ENCODE data around the gene CCL25.

The CCL25 gene

DNA sequence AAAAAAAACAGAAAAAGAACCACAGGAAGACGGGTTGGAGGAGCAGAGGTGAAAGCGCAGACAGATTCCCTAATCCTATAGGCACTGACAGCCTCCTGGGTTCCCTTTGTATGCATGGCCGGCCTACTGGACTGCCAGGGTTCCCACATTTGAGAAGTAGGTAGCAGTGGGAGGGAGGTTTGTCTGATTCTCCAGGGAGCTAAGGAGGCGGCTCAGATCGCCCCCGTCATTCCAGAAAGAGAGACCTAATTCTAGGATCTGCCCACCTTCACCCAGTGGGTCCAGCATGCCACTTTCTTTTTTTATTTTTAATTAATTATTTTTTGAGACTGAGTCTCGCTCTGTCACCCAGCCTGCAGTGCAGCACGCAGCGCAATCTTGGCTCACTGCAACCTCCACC, 9.7 kb upstream of the CCL25 start:
- ChIA-PET CTCF (interaction anchor here (1.4 kb wide), 1 partner anchor 72 kb away, joined by 4 read pairs; no protein-coding TSS in a partner anchor), POLR2A (no interaction called here)
- Histone ChIP-seq H3K4me1 (ENCODE audit: control insufficient read depth, insufficient read depth, low read length) (no peaks in the 10 kb centered on the region; the same call in 1 of the 2 replicates), H3K27ac (ENCODE audit: extremely low read depth, low read depth, low read length) (no peak overlapping the region), H3K9me3 (ENCODE audit: control insufficient read depth, insufficient read depth, low read depth, low read length) (no peaks in the 10 kb centered on the region), H3K36me3 (ENCODE audit: control insufficient read depth in 2 of 2, insufficient read depth in 1 of 2, low read length in 2 of 2) (no peaks in the 10 kb centered on the region), H3K4me3 (ENCODE audit: low read depth, low read length) (no peak overlapping the region)
- no peak for TF ChIP-seq ZNF16 (tag by site-specific recombination; IDR thresholded peaks at IDR 0.05; ENCODE audit: low read depth)
- TF ChIP-seq ZNF2 (tag by site-specific recombination; IDR thresholded peaks at IDR 0.05), result no peak
- TF ChIP-seq YY1 (tag by site-specific recombination; IDR thresholded peaks at IDR 0.05), result no peak
- peak; percentile 90 for TF ChIP-seq EGR2 (tag by site-specific recombination; IDR thresholded peaks at IDR 0.05; ENCODE audit: low read depth)
- peak; percentile 78 for TF ChIP-seq ZFHX2 (tag by site-specific recombination; conservative IDR thresholded peaks at IDR 0.05)
- TF ChIP-seq ZNF248 (tag by site-specific recombination; IDR thresholded peaks at IDR 0.05), result no peak
- no peak for TF ChIP-seq ZNF341 (tag by site-specific recombination; IDR thresholded peaks at IDR 0.05; ENCODE audit: low read depth)
- no peak for TF ChIP-seq ZNF404 (tag by site-specific recombination; IDR thresholded peaks at IDR 0.05)
- TF ChIP-seq ZNF76 (tag by site-specific recombination; IDR thresholded peaks at IDR 0.05; ENCODE audit: borderline replicate concordance, low read depth), result no peak
- TF ChIP-seq ZNF202 (tag by site-specific recombination; IDR thresholded peaks at IDR 0.05; ENCODE audit: borderline replicate concordance), result no peak
- TF ChIP-seq KLF10 (tag by site-specific recombination; IDR thresholded peaks at IDR 0.05), result no peak

DNA sequence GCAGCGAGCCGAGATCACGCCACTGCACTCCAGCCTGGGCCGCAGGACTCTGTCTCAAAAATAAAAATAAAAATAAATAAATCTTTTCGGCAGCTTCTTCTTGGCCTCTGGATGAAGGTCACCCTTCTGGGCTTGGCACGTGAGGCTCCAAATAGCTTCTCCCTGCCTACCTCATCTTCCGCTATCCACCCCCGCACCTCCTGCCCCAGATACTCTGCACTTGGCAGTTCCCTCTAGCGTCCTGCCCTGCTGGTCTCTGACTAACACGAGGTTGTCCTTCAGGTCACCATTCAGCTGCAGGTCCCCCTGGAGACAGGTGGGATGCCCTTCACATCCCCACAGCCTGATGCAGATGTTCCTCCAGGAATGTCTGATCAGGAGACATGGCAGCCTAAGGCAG, 8.5 kb upstream of the CCL25 start:
- H3K36me3 ChIP-seq (ENCODE audit: control insufficient read depth in 2 of 2, insufficient read depth in 1 of 2, low read length in 2 of 2), result no peaks in the 10 kb centered on the region
- TF ChIP-seq ZNF473 (tag by site-specific recombination; IDR thresholded peaks at IDR 0.05) (no peak), EGR2 (tag by site-specific recombination; IDR thresholded peaks at IDR 0.05; ENCODE audit: low read depth) (peak; percentile 64), ZFHX2 (tag by site-specific recombination; conservative IDR thresholded peaks at IDR 0.05) (peak; percentile 18; the same call in 1 of the 2 replicates), ZNF560 (tag by site-specific recombination; IDR thresholded peaks at IDR 0.05; ENCODE audit: borderline replicate concordance) (no peak), FEZF1 (tag by site-specific recombination; IDR thresholded peaks at IDR 0.05) (no peak), ZNF658 (tag by site-specific recombination; IDR thresholded peaks at IDR 0.05) (no peak), ZNF138 (tag by site-specific recombination; IDR thresholded peaks at IDR 0.05; ENCODE audit: borderline replicate concordance) (no peak), ZNF555 (tag by site-specific recombination; conservative IDR thresholded peaks at IDR 0.05) (no peak)
- TF ChIP-seq, protein P1, sequence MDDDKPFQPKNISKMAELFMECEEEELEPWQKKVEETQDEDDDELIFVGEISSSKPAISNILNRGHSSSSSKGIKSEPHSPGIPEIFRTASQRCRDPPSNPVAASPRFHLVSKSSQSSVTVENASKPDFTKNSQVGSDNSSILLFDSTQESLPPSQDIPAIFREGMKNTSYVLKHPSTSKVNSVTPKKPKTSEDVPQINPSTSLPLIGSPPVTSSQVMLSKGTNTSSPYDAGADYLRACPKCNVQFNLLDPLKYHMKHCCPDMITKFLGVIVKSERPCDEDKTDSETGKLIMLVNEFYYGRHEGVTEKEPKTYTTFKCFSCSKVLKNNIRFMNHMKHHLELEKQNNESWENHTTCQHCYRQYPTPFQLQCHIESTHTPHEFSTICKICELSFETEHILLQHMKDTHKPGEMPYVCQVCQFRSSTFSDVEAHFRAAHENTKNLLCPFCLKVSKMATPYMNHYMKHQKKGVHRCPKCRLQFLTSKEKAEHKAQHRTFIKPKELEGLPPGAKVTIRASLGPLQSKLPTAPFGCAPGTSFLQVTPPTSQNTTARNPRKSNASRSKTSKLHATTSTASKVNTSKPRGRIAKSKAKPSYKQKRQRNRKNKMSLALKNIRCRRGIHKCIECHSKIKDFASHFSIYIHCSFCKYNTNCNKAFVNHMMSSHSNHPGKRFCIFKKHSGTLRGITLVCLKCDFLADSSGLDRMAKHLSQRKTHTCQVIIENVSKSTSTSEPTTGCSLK (tag by site-specific recombination; IDR thresholded peaks at IDR 0.05), result no peak
- CTCF ChIA-PET, result interaction anchor here (0.6 to 1.4 kb wide), 3 partner anchors 15 to 74 kb away, joined by 3 to 4 read pairs (median 3); no protein-coding TSS in a partner anchor

DNA sequence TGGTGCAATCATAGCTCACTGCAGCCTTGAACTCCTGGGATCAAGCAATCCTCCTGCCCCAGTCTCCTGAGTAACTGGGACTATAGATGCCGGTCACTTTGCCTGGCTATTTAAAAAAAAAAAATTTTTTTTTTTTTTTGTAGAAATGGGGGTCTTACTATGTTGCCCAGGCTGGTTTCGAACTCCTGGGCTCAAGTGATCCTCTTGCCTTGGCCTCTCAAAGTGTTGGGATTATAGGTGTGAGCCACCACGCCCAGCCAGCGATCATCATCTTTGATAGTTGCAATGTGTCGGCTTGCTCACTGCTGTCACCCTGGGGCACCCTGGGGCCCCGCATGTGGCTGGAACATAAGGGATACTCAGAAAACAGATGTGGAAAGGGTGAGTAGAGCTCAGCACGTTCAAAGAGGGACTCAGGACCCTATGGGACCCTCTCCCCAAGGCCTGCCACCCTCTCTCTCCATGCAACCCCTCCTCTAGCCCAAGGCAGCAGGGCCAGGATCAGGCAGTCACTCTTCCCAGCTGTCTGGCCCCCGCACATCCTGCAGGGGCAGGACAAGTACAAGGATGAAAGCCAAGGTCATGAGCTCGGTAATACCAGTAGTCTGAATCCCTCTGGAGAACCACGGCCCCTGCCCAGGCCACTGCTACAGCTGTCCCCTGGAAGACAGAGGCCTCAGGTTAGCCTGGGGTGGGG, 6.5 kb upstream of the CCL25 start:
- H3K9me3 ChIP-seq (ENCODE audit: control insufficient read depth, insufficient read depth, low read depth, low read length), result no peaks in the 10 kb centered on the region
- H3K4me3 ChIP-seq (ENCODE audit: low read depth, low read length), result no peak overlapping the region
- no peak overlapping the region for H3K27ac ChIP-seq (ENCODE audit: extremely low read depth, low read depth, low read length)
- POLR2A ChIA-PET, result no interaction called here
- CTCF ChIA-PET, result no interaction called here
- no peaks in the 10 kb centered on the region for H3K4me1 ChIP-seq (ENCODE audit: control insufficient read depth, insufficient read depth, low read length)
- H3K36me3 ChIP-seq (ENCODE audit: control insufficient read depth in 2 of 2, insufficient read depth in 1 of 2, low read length in 2 of 2), result no peaks in the 10 kb centered on the region
- TF ChIP-seq GLI4 (tag by site-specific recombination; IDR thresholded peaks at IDR 0.05) (no peak), REST (tag by site-specific recombination; IDR thresholded peaks at IDR 0.05) (no peak), ZNF132 (tag by site-specific recombination; IDR thresholded peaks at IDR 0.05; ENCODE audit: borderline replicate concordance) (no peak), GLIS2 (tag by site-specific recombination; IDR thresholded peaks at IDR 0.05) (no peak), ZNF16 (tag by site-specific recombination; IDR thresholded peaks at IDR 0.05; ENCODE audit: low read depth) (no peak), ZNF292 (tag by site-specific recombination; IDR thresholded peaks at IDR 0.05; ENCODE audit: borderline replicate concordance, low read depth) (no peak), REPIN1 (tag by site-specific recombination; IDR thresholded peaks at IDR 0.05; ENCODE audit: low read depth) (no peak), ZNF394 (tag by site-specific recombination; IDR thresholded peaks at IDR 0.05; ENCODE audit: borderline replicate concordance) (no peak), ZNF311 (tag by site-specific recombination; IDR thresholded peaks at IDR 0.05; ENCODE audit: borderline replicate concordance) (no peak), ZNF521 (tag by site-specific recombination; IDR thresholded peaks at IDR 0.05) (no peak)

More for the DNA sequence above, 8.5 kb upstream of the CCL25 start:
- H3K4me3 ChIP-seq (ENCODE audit: low read depth, low read length), result no peak overlapping the region
- POLR2A ChIA-PET, result no interaction called here
- no peak overlapping the region for H3K27ac ChIP-seq (ENCODE audit: extremely low read depth, low read depth, low read length)
- no peaks in the 10 kb centered on the region; the same call in 1 of the 2 replicates for H3K4me1 ChIP-seq (ENCODE audit: control insufficient read depth, insufficient read depth, low read length)
- H3K9me3 ChIP-seq (ENCODE audit: control insufficient read depth, insufficient read depth, low read depth, low read length), result no peaks in the 10 kb centered on the region

Data from HEK293 (cell line).